ENCODE measurements around the gene CCDC39.

CCDC39 gene

GRCh38 chr3:180679178-180680096 is at the start of gene CCDC39:
Gene CCDC39 (minus strand): TSS chr3:180679489. CDS start chr3:180679380, 109 bp downstream.
- peak; percentile 78 to 88 for DNase-seq

GRCh38 chr3:180720012-180720411 is 40.7 kb upstream of the CCDC39 start:
- no peak for DNase-seq

- DNase-seq = no peak
Observed at GRCh38 chr3:180707896-180708295, 28.6 kb upstream of the CCDC39 start.

- no peak for DNase-seq
Observed at GRCh38 chr3:180705619-180706018, 26.3 kb upstream of the CCDC39 start.

- no peak for DNase-seq
Observed at GRCh38 chr3:180704532-180704931, 25.2 kb upstream of the CCDC39 start.

GRCh38 chr3:180700941-180701340 is 21.7 kb upstream of the CCDC39 start:
- DNase-seq = no peak

GRCh38 chr3:180698760-180699270 is 19.5 kb upstream of the CCDC39 start:
- DNase-seq = no peak

GRCh38 chr3:180694321-180694720 is 15.0 kb upstream of the CCDC39 start:
- no peak for DNase-seq

- no peak for DNase-seq
Observed at GRCh38 chr3:180693656-180694055, 14.4 kb upstream of the CCDC39 start.

GRCh38 chr3:180690061-180690460 is 10.8 kb upstream of the CCDC39 start:
- no peak for DNase-seq

GRCh38 chr3:180684807-180685206 is 5.5 kb upstream of the CCDC39 start:
- no peak for DNase-seq

GRCh38 chr3:180683816-180684215 is 4.5 kb upstream of the CCDC39 start:
- no peak for DNase-seq

GRCh38 chr3:180680097-180680430 is 775 bp upstream of the CCDC39 start:
- DNase-seq = peak; percentile 67 to 78

GRCh38 chr3:180678231-180678630 is 1.1 kb downstream of the CCDC39 start:
- no peak for DNase-seq

- DNase-seq = no peak
Observed at GRCh38 chr3:180661444-180661843, 17.8 kb downstream of the CCDC39 start.

- DNase-seq = no peak
Observed at GRCh38 chr3:180657094-180657493, 22.2 kb downstream of the CCDC39 start.

- no peak for DNase-seq
Observed at GRCh38 chr3:180656406-180656805, 22.9 kb downstream of the CCDC39 start.

- DNase-seq = no peak
Observed at GRCh38 chr3:180646187-180646790, 33.0 kb downstream of the CCDC39 start.

- DNase-seq = no peak
Observed at GRCh38 chr3:180640987-180641386, 38.3 kb downstream of the CCDC39 start.

GRCh38 chr3:180633722-180634121 is 45.6 kb downstream of the CCDC39 start:
- no peak for DNase-seq

- no peak for DNase-seq
Observed at GRCh38 chr3:180631317-180631716, 48.0 kb downstream of the CCDC39 start.

GRCh38 chr3:180630371-180630770 is 48.9 kb downstream of the CCDC39 start:
- no peak for DNase-seq

- no peak for DNase-seq
Observed at GRCh38 chr3:180626844-180627243, 52.4 kb downstream of the CCDC39 start.

GRCh38 chr3:180624714-180625113 is 54.6 kb downstream of the CCDC39 start:
- DNase-seq = no peak

Data from SHP77 (cell line).